AG09309 (cell line): ENCODE measurements around the gene TCHP.

Experiments used
- DNase-seq: peaks from one replicate; pipeline ENCODE4 v3.0.0-alpha.2; 2010; ENCODE audit warnings: low read depth
- H3K4me3 ChIP-seq: 2 replicates; pipeline ENCODE4 v1.5.1; 2011; ENCODE audit warnings: mild to moderate bottlenecking, low read depth, low read length, moderate library complexity; ENCODE audit not compliant: control insufficient read depth
- TF ChIP-seq, protein P1 (sequence below): IDR thresholded peaks from 2 replicates; pipeline ENCODE4 v1.5.1; 2011; ENCODE audit warnings: mild to moderate bottlenecking, low read depth, low read length, inconsistent platforms; ENCODE audit not compliant: insufficient read depth, control insufficient read depth; ENCODE audit errors: missing control alignments

Gene TCHP

DNA sequence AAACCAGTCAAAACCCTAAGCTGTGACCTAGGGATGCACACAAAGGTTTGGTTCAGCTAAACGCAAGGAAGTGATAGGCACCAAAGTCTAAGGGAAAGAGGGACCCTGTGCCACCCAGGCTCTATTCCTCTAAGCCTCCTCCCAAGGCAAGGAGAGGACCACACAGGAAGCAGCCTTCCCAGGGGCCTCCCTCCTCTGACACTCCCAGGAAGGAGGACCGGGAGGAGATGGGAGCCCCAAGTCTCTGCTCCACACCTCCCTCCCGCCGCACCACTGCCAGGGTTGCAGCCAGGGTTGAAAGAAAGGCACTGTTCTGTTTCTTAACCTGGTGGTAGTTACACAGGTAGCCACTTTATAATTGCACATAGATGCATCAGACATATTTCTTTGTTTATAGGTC lies 21.9 kb downstream of the TCHP start:
- TF ChIP-seq, protein P1, sequence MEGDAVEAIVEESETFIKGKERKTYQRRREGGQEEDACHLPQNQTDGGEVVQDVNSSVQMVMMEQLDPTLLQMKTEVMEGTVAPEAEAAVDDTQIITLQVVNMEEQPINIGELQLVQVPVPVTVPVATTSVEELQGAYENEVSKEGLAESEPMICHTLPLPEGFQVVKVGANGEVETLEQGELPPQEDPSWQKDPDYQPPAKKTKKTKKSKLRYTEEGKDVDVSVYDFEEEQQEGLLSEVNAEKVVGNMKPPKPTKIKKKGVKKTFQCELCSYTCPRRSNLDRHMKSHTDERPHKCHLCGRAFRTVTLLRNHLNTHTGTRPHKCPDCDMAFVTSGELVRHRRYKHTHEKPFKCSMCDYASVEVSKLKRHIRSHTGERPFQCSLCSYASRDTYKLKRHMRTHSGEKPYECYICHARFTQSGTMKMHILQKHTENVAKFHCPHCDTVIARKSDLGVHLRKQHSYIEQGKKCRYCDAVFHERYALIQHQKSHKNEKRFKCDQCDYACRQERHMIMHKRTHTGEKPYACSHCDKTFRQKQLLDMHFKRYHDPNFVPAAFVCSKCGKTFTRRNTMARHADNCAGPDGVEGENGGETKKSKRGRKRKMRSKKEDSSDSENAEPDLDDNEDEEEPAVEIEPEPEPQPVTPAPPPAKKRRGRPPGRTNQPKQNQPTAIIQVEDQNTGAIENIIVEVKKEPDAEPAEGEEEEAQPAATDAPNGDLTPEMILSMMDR: no peak
- DNase-seq: no peak
- no peak overlapping the region for H3K4me3 ChIP-seq

GRCh38 chr12:109923038-109923437 lies 23.0 kb downstream of the TCHP start:
- TF ChIP-seq, protein P1: no peak
- no peak overlapping the region for H3K4me3 ChIP-seq
- DNase-seq: no peak

- TF ChIP-seq, protein P1: no peak
- no peak for DNase-seq
- no peak overlapping the region for H3K4me3 ChIP-seq
These were observed 23.6 kb downstream of the TCHP start for GRCh38 chr12:109923481-109924245.

DNA sequence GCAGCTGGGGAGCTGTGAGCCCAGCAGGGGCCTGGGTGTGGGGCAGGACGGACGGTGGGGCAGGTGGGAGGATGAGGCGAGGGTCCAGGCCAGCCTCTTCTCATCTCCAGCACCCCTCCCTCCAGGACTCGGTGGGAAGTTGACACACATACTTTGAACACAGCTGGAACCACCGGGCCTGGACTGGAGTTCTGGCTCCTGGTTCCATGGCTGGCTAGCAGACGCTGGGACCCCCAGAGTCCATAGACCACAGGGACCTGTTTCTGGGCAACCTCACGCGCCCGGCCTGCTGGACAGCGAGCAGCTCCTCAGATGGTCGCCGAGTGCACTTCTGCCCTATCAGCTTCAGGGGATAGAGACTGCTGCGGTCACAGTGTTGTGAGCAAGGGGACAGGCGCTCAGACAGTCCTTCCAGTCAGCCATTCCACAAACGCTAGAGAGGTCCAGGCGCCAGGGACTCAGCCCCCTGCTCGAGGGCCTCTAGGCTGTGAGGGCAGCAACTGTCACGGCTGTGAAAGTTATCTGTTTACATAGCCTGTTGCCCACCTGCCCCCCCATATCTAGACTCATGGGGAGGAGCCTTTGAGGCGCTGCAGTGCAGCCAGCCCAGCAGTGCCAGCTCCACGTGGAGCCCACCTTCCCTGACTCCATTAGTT lies 25.2 kb downstream of the TCHP start:
- H3K4me3 ChIP-seq: no peak overlapping the region
- no peak for DNase-seq
- TF ChIP-seq, protein P1: no peak

DNA sequence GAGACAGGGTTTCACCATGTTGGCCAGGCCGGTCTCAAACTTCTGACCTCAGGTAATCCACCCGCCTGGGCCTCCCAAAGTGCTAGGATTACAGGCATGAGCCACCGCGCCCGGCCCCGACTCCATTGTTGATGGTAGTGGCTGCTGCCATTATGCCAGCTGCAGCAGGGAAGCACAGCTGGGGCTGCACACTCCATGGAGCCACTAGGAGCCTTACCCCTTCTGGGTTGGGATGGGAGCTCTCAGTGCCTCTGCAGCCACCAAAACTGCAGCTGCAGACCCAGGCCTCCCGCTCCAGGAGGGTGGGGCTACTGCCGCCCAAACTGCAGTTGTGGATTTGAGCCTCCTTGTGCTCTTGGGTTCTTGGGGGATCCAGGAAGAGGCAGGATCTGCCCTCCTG lies 25.9 kb downstream of the TCHP start:
- no peak for DNase-seq
- no peak overlapping the region for H3K4me3 ChIP-seq
- TF ChIP-seq, protein P1: no peak

DNA sequence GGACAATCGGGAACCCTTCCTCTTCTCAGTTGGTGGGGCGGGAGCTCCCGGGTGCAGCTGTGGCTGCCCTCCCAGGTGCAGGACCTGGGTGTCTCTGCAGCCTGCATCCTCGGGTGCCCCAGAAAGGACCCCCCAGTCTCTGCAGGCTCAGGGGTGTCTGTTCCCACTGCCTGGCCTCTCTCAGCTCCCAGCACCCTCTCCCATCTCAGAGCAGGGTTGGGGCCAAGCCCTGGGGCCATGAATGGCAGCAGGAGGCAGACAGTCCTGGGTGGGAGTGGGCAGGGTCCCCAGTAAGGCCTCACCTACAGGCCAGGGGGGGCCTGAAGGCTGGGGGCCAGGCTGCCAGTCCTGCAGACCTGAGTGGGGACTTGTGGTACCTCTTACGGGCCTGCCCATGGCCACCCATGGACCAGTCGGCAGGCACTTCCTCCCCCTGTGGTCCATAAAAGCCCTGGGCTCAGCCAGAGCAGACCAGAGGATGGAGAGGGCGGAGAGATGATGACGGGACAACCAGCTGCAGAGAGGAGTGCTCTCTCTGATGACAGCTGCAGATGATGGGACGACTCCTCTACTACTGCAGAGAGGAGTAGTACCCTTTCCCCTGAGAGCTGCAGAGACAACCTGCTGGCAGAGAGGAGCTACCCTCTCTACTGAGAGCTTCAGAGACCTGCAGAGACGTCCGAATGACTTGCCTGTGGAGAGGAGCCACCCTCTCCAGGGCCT lies 26.6 kb downstream of the TCHP start:
- TF ChIP-seq, protein P1: no peak
- DNase-seq: no peak
- no peak overlapping the region for H3K4me3 ChIP-seq
